Head of caudate nucleus (tissue), 42 donors: ENCODE results near the gene DONSON.
"Not testable (repeated sequence)": the region's sequence is repeated elsewhere in the genome, so short reads cannot be mapped to it uniquely, and the experiment has no call there.

Experiments
- DNase-seq, 42 donors: peaks; one replicate each; pipeline versions ENCODE4 v3.0.0 to v3.0.0-alpha.2; 2020 to 2021; ENCODE audit warnings: mixed read lengths in 7 of 42
- intact Hi-C: fragments of 100-400 bp; cut with DNase I; formaldehyde crosslinking; loops from one replicate; pipeline ENCODE4 v1.15.0; 2022

The DONSON gene, protein sequence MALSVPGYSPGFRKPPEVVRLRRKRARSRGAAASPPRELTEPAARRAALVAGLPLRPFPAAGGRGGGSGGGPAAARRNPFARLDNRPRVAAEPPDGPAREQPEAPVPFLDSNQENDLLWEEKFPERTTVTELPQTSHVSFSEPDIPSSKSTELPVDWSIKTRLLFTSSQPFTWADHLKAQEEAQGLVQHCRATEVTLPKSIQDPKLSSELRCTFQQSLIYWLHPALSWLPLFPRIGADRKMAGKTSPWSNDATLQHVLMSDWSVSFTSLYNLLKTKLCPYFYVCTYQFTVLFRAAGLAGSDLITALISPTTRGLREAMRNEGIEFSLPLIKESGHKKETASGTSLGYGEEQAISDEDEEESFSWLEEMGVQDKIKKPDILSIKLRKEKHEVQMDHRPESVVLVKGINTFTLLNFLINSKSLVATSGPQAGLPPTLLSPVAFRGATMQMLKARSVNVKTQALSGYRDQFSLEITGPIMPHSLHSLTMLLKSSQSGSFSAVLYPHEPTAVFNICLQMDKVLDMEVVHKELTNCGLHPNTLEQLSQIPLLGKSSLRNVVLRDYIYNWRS

GRCh38 chr21:33588485-33589335 lies at the start of gene DONSON:
DONSON (minus strand) TSS chr21:33588684; CDS start chr21:33588641, 43 bp downstream.
- intact Hi-C loops: no loop called here
- peak; percentile 48 to 95 (median 88) for DNase-seq

DNA sequence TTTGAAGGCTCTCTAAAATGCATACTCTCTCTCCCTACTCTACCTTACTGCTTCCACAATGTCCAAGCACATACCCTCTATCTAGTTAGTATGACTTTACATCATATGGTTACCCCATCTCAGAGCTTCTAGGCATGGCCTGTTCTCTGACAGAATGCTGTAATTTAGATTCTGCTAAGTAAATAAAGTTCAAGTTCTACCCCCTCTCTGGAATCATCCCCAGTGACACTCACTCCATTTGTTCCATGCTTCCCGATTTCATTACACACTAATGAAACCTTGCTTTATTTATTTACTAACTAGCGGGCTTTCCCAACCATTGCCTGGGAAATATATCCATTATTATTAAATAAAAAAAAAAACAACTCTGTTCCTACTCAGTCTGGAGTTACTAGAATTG lies 45.8 kb upstream of the DONSON start:
- intact Hi-C loops: no loop called here
- DNase-seq: no peak

DNA sequence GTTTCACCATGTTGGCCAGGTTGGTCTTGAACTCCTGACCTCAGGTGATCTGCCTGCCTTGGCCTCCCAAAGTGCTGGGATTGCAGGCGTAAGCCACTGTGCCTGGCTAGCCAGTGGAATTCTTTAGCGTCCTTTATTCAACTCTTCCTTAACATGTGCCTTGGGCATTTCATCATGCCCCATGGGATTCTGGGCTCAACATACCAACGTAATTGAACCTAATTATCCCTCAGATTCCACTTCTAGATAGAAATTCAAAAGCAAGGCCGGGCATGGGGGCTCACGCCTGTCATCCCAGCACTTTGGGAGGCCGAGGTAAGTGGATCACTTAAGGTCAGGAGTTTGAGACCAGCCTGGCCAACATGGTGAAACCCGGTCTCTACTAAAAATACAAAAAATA lies 37.7 kb upstream of the DONSON start:
- intact Hi-C loops, DNase-seq: not testable (repeated sequence)

- intact Hi-C loops: no loop called here
- no peak for DNase-seq
These were observed 33.8 kb upstream of the DONSON start for GRCh38 chr21:33622253-33622652.

DNA sequence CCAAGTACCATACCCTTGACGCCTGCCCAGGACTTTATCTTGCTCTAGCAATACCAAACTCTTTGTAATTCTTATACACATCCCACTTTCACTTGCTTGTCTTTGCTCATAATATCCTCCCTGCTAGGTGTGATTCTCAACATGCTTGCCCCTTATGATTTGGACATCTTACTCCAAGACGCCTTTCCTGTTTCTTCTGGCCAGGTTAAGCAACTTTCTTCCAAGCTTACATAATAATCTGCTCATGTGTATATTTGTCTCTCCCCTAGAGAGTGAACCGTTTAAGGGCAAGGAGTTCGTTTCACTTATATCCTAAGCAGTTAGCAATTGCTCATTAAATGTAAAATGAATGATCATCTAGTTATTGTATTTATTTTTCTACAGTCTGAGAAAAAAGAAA lies 31.2 kb upstream of the DONSON start:
- no peak for DNase-seq
- intact Hi-C loops: no loop called here

DNA sequence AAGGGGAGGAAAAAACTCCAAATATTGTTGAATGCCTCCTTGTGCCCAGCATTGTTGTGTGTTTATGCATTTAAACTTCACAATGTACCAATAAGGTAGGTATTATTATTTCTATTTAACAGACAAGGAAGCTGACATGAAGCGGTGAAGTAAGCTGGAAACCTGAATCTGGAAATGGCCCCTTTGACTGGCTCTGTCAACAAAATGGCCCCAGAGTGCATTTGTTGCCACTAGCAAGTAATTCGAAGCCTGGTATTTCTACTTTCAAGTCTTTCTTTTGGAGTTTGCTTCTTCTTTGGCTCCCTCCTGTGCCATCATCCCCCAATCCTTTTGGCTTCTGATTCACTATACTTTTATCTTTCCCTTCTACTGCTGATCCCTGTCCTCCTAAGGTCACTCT lies 29.9 kb upstream of the DONSON start:
- DNase-seq: no peak
- intact Hi-C loops: no loop called here

DNA sequence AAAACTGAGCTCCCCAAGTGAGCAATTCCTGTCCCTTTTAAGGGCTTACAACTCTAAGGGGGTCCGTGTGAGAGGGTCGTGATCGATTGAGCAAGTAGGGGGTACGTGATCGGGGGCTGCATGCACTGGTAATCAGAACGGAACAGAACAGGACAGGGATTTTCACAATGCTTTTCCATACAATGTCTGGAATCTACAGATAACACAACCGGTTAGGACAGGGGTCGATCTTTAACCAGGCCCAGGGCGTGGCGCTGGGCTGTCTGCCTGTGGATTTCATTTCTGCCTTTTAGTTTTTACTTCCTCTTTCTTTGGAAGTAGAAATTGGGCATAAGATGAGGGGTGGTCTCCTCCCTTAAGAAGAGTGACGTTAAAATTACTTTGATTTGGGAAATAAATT lies 29.1 kb upstream of the DONSON start:
- DNase-seq, intact Hi-C loops: not testable (repeated sequence)

DNA sequence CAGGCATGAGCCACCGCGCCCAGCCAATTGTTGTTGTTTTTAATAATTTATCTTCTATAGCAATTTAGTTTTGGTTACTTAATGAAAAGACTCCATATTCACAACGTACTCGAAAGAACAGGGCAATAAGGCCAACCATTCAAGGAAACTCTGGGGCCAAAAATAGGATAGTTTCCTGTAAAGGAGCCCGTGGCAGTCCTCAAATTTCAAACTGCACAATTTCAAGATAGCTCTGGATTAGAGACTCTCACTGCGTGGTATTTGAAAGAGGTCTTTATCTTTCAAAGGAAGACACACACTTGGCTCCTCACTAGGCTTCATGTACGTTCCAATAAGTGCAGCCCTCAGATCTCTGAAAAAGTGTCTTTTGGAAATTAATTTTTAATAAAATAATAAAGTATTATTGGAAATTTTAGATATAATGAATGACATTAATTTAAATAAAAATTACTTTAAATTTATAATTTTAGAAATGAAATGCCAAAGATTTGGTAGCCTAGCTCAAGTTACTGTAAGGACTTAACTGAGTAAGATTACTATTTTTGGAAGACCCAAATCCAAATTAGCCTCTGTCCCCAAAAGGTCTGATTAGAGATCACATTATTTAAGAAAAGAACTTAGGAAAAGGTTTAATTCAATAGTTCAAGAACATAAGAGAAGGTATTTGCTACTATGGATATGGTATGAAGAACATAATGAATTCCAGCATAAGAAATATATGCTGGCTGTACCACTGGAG lies 22.7 kb upstream of the DONSON start:
- intact Hi-C loops: no loop called here

GRCh38 chr21:33608559-33608958 lies 20.1 kb upstream of the DONSON start:
- no peak for DNase-seq
- intact Hi-C loops: loop anchor here (10.0 kb wide), 1 partner anchor 54 kb away; no protein-coding TSS in a partner anchor

More for the DNA sequence above, 22.7 kb upstream of the DONSON start:
- DNase-seq: no peak

DNA sequence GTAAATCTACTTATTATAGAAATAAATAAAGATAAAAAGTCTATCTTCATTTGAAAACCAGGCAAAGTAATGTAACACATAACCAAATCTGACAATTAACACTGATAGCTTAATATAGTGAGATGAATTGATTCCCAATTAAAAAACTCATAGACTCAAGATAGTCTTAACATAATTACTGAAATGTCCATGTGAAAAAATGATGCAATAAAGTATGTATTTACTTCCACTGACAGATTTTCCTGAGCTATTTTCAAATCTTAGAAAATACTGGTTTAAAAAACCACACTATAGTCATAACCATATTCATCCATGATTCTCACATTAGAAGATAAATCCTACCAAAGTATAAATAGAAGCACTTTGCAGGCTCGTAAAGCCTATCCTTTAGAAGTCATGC lies 9.6 kb upstream of the DONSON start:
- DNase-seq: no peak
- intact Hi-C loops: loop anchor here (10.0 kb wide), 1 partner anchor 63 kb away; no protein-coding TSS in a partner anchor

DNA sequence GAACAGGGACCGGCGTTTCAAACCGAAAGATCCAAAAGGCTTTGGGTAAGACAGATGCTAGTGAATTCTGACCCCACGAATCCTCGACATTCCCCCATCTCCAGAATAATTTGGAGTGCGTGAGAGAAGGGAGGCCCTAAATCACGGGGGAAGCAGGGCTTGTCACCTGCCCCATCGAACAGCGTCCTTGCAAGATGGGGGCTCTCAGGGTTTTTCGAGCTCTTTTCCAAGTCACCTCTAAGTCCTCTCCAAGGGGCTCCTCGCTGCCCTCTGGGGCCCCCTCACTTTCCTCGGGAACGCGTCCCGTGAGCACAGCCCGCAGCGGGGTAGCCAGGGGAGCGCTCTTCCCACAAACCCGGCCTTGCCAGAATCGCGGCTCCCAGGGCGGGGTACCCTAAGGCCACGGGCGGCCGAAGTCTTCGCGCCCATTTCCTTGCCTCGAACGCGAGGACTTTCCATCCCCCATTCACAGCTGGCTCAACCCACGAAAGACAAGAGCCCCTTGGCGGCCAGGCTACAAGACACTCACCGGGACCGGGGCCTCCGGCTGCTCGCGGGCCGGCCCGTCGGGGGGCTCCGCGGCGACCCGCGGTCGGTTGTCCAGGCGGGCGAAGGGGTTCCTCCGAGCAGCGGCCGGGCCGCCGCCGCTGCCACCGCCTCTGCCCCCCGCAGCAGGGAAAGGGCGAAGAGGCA lies 546 bp downstream of the DONSON start:
- intact Hi-C loops: no loop called here
- peak in 36 of 42 donors; percentile 10 to 61 (median 32) for DNase-seq

- intact Hi-C loops: no loop called here
- no peak for DNase-seq
These were observed 1.6 kb downstream of the DONSON start for GRCh38 chr21:33586927-33587326.

- intact Hi-C loops: no loop called here
- no peak for DNase-seq
These were observed 4.0 kb downstream of the DONSON start for GRCh38 chr21:33584455-33584854.

DNA sequence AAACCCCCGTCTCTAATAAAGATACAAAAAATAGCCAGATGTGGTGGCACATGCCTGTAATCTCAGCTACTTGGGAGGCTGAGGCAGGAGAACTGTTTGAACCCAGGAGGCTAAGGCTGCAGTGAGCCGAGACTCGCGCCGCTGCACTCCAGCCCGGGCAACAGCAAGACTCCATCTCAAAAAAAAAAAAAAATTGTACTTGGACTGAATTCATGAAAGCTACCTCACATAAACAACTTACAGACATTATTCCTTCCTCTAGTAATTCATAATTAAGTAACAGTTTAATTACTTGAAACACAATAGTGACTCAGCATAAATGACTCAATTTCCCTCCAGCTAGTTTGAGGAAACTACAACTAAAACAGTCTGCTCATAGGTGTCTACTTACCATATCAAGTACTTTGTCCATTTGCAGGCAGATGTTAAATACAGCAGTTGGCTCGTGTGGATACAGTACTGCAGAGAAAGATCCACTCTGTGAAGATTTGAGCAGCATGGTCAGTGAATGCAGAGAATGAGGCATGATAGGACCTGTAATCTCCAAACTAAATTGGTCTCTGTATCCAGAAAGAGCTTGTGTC lies 9.4 kb downstream of the DONSON start:
- no peak for DNase-seq
- intact Hi-C loops: no loop called here

GRCh38 chr21:33578214-33578613 lies 10.3 kb downstream of the DONSON start:
- intact Hi-C loops: no loop called here
- no peak for DNase-seq

DNA sequence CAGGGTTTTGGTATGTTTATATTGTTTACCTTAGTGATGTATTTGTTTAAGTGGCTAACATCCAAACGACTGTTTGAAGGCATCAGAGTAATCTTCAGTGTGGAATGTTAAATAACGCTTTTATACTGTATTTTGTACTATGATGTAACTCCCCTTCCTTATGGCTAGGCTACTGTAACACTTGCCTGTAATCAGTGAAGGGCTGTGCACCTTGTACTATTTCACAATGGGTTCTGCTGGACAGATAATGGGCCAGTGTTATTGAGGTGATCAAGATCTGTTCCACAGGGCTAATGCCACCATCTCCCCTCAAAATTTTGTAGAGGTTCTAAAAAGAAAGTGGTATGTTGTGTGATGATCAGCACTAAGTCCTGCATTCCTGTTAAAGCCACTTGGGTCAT lies 11.7 kb downstream of the DONSON start:
- intact Hi-C loops: not testable (repeated sequence)

DNA sequence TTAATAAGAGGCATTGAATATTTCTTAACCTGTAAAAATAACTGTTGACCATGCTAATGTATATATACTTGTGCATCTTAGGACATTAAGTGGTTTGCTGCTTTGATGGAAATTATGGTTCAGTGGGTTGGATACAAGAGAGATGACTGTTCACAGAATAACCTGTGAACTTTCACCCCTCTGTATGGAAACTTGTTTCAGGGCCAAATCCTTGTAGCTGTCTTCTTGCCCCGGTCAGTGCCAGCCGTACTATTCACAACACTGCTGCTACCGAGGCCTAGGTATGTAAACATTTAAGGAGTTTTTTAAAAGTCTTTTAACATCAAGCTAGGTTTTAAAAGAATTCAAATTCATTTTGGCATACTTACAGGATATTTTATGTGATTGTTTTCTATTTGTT lies 16.1 kb downstream of the DONSON start:
- intact Hi-C loops: no loop called here
- DNase-seq: no peak

More for the DNA sequence above, 11.7 kb downstream of the DONSON start:
- not testable (repeated sequence) for DNase-seq

DNA sequence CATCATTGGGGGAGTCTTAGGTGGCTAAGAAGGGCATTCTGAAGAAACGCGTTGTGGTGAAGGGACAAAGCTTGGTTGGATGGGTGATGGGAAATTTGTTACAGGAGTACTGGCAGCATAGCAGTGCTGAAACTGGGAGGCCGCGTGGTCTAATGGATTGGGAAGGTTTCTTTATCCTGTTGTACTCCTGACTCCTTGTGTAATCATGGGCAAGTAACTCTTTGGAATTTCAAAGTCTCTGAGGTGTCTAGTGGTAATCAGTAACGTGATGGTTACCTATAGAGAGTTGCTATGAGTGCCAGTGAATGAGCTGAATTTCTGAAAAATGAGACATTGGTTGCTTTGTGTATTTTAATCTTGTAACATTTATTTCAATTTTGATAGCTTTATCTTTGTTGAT lies 18.5 kb downstream of the DONSON start:
- DNase-seq: no peak
- intact Hi-C loops: no loop called here
